Fibroblast of peridontal ligament (primary cell): ENCODE data around the gene CTNND2.

Source experiments
- DNase-seq: peaks from one replicate; pipeline ENCODE4 v3.0.0-alpha.2; 2010; ENCODE audit errors: extremely low read depth

The CTNND2 gene

DNA sequence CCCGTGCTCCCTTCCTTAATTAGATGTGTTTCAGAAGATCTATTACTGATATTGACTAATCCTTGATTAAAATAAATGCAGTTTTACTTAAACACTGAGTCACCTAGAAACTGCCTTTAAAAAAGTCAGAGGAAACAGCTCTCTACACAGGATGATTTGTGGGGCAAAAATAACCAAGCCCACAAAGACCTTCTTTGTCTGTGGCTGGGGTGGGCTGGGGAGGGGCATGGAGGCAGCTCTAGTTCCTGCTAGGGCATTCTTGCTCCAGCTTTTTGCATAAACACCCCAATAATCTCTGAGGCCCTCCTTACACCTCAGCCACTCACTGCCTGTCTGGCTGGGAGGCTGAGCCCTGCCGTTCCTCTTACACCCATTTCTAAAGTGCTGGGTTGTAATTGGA is 915.6 kb downstream of the CTNND2 start:
- no peak for DNase-seq

DNA sequence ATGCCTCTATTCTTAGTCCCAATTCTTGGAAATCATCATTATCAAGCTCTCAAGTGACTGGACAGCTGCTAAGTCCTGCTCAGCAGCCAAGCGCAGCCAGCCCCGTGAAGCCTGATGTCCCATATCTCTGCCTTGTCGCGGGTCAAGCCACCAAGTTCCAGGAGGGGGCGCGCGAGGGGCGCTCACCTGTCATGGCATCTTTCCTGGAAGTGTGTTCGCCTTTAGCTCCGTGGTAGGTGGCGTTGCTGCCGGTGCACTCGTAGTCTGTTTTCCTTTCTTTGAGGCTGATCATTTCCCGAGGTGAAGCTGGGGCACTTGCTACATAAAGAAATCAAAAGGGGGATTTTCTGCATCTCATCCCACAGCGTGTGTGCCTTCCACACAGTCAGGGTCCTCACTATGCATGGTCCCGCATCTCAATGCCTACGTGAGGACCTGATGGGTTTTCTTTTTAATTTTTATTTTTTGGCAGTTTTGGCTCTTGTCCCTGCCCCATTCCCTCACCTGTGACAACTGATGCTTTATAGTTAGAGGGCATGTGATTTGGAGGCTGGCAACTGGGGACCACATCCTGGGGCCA is 916.2 kb downstream of the CTNND2 start:
- no peak for DNase-seq

DNA sequence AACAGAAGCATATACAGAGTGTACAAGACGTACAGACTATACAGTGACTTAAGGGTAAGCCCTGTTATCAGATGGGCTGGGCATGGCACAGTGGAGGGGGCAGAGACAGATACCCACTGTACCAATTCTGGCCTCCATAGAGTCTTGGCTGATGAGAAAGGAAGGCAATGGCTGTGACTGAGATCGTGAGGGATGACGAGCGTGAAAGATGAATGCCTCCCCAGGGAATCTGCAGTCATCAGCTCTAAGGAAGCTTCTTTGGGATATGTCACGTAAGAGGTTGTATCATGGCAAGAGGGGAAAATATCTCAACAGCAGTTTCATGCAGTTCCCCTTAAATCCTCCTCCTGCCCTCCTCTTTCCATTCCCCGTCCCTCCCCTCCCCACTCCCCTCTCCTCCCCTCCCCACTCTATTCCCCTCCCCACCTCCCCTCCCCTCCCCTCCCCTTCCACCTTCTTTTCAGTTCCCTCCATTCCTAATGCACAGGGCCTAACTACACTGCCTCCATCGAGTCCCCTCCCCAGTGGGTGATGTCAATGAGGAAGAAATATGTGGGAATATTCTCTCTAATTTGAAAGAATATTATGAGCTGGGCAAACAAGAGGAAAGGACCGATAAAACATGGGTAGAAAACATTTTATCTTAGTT is 916.8 kb downstream of the CTNND2 start:
- no peak for DNase-seq

DNA sequence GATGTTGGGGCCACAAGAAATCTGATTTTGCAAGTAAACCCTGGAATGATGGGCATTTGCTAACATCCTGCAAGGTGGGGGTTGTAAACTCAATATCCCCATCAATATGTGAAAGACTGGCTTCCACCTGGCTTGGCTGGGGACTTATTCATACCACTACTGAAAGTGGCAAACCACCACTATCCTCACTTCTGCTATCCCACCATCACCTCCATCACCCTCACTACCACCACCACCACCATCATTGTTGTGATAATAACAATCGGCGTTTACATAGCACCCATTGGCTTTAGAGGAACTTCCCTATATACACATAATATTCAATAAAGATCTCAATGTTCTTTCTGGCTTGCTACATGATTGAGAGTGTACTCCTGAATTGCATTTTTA is 918.5 kb downstream of the CTNND2 start:
- no peak for DNase-seq

DNA sequence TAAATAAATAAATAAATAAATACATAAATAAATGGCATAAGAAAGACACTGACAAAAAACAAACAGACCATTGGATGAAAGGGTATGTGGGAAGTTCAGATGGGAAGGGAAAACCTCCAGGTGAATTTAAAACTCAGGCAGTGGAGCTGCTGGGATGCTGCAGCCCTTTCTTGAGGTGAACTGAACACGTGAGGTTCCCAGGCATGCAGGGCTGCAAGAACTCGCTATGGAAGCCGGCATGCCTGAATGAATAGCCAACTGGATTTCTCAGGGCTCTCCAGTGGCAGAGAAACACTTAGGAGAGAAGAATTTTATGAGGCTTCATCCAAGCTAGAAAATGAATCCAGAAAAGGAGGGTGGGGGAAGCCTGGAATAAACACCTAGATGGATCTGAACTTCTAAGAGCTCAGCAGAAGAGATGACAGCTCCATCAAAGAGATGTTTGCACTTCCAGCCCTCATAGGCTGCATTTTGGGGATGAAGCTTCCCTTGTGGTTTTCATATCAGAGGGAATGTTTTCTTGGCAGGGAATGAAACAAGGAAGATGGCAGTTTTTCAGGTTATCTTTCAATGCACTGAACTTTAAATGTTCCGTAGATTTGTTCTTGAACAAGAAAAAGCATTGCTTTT is 919.0 kb downstream of the CTNND2 start:
- DNase-seq = no peak

DNA sequence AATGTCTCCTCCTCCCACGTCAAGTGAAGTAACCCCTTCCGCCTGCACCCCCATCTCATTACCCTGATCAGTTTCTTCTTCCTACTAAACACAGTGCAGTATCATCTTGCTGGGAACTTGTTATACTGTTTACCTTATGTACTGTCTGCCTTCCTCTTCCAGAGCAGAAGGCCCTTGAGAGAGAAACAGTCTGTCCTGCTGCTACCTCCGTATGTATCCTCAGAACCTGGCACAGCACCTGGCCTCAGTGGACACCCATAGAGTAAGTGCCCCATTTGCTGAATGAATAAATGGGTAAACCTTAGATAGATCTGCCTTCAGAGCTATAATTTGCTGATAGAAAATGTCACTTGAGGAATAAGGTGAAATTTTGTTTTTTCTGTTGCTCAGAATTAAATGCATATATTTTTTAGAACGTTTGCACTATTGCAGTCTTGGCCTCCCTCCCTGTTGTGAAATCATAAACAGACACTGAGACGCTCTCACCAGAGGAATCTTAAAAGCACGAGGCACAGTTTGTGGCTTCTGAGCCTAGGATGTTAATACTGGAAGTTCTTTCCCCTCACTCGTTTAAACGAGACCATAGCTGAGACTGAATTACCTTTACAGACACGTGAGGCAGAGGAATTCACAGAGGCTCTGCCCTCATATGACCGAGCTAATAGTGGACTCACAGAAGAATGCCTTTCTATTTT is 920.1 kb downstream of the CTNND2 start:
- DNase-seq = peak; percentile 2

DNA sequence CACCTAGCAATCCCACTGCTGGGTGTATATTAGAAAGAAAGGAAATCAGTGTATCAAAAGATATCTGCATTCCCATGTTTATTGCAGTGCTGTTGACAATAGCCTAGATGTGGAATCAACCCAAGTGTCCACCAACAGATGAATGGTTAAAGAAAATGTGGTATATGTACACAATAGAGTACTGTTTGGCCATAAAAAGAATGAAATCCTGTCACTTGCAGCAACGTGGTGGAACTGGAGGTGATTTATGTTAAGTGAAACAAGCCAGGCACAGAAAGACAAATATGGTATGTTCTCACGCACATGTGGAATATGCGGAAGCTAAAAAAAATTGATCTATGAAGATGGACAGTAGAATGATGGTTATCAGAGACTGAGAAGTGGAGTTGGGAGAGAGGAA is 921.6 kb downstream of the CTNND2 start:
- DNase-seq = no peak

DNA sequence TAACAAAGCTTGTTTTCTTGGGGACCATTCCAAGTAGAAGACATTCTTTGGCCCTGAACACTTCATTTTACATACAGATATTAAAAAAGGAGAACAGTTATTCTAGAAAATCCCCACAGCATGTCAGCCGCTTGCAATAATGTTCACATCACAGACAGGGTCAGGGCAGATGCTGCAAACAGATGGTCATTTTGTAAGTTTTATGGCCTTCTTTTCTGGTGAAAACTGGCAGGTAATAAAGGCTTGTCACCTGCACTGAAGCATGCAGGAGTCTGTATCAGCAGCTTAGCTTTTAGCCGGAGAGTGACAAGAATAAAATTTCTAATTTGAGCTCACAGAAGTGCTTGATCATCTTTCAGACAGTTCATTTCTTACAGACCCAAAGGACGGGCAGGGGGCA is 922.3 kb downstream of the CTNND2 start:
- no peak for DNase-seq

DNA sequence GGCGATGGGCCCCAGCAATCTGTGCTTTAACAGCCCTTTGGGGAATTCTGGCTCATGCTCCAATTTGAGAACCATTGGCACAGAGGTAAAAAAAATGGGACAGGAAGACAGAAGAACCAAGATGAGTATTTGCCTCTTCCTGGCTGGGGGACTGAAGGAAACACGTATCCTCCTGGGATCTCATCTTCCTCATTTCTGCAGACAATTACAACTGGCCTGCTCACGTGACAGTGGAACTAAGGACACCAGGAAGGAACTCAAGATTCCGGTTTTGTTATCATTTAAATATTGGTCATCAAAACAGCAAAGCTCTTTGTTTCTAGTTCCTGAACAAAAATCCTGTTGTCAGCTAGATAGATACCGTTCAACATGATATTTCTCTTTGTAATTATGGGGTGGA is 927.2 kb downstream of the CTNND2 start:
- DNase-seq = no peak

DNA sequence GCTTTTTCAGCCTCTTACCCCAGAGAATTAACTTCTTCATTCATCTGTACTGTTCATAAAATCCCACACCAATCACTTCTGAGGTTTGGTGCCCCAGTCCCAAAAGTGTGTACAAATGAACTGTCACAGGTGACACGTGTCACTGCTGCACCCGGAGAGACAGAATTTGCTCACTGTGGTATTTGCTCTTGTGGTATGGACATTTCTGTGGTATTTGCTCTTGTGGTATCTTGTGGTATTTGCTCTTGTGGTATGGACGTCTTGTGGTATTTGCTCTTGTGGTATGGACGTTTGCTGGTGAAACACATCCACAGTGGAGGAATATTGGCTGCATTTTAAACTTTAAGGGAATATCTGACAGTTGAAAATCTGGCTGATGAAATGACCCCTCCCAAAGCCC is 928.3 kb downstream of the CTNND2 start:
- peak; percentile 23 for DNase-seq

DNA sequence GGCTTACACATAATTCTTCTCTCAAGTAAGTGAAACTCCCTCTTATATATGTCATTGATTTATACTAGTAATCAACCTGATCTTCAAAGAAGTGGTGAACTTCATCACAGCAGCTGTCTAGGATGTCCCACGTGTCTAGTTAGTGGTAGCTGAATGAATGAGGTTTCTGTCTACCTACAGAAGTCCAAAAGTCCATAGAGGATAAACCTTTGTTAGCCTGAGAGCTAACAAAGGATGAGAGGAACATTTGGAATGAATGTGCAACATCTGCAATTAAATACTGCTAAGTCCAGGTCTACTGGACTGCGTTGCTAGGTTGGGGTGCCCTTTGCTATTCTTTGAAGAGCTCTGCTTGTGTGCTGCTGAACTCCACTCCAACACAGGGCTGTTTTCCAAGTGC is 929.4 kb downstream of the CTNND2 start:
- DNase-seq = no peak

DNA sequence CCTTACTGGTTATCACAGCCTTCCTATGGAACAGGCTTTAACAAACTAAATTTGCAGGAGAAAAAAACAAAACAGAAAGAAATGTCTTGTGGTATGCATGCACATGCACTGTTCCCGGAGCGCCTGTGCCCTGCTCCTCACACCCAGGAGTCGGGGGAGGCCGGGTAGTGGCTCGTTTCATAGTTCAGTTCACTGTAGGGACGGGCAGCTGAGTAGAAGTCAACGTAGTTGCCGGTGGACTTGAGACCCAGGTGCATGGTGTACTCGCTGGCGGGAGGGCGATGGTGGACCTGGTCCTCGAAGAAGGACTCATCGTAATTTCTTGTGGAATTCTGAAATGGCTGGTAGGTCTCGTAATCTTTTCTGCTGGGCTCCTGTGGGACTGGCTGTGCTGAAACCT is 930.9 kb downstream of the CTNND2 start:
- DNase-seq = no peak

DNA sequence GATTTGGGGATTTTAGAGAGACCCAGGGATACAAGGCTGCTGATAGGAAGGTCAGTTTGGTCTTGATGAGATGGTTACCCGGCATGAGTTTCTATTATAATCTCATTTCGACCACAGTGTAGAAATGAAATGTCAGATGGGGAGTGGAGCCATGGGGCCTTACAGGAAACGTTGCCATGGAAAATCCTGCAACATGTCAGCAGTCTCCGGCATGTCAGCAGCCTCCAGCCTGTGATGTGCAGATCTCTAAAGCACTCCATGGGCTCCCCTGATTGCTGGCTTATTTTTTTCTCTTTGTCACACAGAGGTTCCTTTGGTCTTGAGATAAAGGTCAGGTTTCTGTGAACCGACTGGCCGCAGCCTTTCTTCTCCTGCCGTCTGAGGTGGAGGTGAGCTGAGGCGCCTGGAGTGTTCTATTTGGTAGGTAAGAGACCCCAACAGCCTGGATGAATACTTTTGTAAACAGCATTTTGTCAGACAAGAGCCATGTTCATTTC is 934.5 kb downstream of the CTNND2 start:
- no peak for DNase-seq

DNA sequence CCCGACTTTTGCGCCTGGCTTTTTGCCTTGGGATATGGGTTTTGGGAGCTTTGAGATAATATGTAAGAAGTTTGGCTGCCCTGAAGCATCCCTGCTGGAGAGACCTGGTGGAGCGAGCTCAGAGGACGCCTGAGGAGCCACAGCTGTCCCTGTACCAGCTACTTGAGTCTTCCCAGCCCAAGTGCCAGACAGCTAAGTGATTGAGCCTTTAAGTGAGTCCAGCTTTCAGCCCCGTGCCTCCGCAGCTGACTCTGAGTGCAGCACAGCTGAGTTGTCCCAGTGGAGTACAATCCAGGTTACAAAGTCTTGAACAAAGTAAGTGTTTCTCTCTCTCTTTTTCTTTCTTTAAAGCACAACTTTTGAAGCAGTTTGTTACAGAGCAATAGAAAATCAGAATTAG is 939.4 kb downstream of the CTNND2 start:
- DNase-seq = no peak

DNA sequence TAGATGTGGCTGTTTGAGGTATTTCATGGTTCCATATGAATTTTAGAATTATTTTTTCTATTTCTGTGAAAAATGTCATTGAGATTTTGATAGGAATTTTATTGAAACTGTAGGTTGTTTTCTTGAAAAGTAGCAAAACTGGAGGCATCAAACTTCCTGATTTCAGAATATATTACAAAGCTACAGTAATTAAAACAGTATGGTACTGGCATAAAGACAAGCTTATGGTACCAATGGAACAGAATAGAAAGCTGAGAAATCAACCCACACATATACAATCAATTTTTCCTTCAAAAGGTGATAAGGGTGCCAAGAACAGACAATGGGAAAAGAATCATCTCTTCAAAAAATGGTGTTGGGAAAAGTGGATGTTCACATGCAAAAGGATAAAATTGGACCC is 945.5 kb downstream of the CTNND2 start:
- no peak for DNase-seq

DNA sequence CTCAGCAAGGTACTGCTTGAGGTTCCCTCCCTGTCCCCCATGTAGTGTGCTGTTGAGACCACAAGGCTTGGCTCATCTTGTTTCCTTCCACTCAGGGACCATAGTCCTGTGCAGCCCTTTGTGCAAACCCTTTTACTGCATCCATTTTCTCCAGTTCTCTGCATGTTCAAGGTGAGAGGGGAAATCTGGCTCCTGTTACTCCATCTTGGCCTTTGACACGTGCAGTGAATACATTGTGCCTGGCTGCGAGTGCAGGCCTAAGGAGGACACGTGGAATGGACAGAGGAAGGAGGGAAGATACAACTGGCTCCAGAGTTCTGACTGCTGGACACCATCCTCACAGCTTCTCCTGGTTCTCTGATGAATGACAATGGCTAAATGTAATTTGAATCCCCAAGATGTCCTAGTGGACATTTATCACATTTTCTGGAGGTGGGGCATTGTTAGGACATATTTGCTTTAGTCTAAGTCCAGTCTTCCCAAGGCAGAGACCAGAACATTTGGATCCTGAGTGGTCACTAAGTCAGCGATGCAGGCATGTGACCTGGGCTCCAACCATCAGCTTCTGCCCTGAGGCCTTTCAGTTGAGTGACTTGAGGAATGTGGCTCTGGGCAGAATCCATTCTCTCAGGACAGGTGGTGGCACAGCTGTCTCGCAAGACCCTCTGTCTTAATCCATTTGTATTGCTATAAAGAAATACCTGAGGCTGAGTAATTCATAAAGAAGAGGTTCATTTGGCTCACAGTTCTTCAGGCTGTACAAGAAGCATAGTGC is 954.2 kb downstream of the CTNND2 start:
- DNase-seq = no peak

DNA sequence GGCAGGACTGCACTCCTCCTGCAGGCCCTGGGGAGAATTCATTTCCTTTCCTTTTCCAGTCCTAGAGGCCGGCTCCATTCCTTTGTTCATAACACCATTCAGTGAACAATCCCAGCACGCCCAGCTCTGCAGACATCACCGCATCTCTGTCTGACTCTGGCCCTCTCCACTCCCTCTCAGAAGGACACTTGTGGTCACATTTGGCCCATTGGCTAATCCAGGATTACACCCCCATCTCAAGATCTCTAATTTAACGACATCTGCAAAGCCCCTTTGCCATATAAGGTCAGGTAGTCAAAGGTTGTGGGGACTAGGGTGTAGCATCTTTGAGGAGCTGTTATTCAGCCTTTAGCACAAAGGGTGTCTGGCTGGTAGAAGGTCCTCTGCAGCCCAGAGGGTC is 958.2 kb downstream of the CTNND2 start:
- no peak for DNase-seq

DNA sequence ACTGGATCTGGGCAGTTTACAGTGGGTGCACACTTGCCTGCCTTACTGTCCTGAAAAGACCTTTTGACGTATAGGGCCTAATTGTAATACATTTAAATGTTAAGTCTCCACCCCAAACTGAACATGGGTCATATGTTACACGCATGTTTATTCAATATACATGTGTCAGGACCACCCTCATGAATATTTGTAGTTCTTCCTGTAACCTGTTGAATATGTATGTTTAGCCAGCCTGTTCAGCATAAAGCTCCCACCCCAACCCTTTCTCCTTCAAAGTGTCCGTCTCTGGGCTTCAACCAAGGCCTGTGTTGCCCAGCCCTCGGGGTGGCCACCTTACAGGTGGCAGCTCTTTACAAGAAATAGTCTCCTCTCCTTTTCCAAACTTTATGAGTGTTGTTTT is 962.3 kb downstream of the CTNND2 start:
- no peak for DNase-seq

DNA sequence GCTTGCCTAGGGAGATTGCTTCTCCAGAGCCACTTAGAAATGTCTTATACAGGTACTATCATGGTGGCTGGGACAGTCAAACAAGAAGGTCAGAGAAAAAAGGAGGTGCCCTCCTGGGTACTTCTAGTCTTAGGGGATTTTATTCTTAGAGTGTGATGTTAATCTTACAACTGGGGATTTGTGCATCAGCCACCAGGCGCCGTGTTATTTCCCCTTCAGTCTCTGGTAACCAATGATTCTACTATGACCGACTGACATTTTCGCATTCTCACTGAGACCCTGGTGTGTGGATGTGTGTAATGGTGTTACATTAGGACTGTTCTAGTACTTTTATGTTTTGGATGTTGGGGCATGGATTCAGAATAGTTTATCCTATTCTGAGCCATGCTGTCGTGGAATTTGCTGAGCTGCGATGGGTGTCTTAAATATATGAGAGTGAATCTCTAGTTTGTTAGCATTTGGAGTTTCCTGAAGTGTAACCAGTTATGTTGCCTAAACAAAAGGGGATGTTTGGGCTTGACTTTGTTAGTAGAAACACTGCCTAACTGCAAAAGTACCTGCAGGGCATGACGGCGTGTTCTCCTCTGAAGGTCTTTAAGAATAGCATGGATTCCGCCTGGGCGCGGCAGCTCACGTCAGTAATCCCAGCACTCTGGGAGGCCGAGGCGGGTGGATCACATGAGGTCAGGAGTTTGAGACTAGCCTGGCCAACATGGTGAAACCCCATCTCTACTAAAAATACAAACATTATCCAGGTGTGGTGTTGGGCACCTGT is 968.0 kb downstream of the CTNND2 start:
- no peak for DNase-seq

DNA sequence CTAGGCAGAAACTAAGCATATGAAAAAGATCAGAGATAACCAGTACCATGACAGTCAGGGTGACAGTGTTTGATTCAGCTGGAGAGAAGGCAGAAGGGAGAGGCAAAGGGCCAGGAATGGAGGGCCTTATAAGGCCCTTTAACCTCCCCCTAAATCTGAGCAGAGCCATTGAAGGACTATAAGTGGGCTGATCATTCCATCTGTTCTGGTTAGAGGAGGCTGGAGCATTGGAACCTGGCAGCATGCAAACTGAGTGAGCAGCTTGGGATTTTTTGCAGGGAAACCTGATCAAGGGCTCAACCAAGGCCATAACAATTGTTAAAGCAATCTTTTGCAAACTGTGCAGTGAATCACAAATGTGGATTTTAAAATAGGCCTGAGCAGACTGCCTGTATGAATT is 968.7 kb downstream of the CTNND2 start:
- DNase-seq = no peak

DNA sequence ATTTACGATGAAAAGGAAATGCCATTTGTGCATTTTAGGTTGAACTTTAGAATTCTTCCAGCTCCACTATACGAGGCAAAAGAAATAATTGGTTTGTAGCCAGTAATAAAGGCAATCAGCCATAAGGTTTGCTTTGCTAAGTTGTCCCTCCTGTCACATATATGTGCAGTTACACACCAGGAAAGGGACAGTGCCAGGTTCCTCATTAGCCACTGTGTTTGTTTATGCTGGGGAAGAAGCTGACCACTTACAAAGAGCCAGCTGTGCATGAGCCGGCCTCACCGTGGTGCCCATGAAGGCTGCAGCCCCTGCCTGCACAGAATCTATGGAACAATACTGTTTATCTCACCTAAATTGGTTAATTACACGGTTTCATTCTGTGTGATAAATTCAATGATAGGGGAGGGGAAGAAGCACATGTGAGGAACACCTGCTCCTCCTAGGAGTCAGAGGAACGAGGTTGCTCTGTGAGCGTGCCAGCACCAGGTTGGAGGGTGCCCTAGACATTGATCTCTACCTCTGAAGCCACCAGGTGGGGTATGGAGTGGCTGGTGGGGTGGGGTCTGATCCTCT is 969.4 kb downstream of the CTNND2 start:
- DNase-seq = no peak
